ENCODE data around the gene MESP2.
"Not testable (repeated sequence)": the region's sequence is repeated elsewhere in the genome, so short reads cannot be mapped to it uniquely, and the experiment has no call there.

Gene MESP2

DNA sequence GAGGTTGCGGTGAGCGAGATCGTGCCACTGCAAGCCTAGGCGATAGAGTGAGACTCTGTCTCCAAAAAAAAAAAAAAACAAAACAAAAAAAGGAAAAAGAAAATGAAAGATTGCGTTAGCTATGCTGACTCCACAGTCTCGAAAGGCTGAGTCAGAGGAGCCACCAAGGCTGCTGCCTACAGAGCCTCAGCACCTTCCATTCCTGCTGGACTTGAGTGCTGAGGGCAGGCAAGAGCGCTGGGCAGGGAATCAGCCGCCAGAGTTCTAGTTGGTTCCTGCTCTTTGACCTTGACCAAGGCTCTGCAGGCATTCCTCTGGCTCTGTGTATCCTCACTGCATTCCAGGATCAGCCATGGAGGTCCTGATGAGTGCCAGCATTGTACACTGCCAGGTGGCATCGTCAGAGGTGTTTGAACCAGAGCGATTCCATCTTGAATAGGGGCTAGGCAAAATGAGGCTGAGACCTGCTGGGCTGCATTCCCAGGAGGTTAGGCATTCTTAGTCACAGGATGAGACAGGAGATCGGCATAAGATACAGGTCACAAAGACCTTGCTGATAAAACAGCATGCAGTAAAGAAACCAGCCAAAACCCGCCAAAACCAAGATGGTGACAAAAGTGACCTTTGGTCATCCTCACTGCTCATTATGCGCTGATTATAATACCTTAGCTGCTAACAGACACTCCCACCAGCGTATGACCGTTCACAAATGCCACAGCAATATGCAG is 5.9 kb downstream of the MESP2 start:
- peak; percentile 2 for DNase-seq

DNA sequence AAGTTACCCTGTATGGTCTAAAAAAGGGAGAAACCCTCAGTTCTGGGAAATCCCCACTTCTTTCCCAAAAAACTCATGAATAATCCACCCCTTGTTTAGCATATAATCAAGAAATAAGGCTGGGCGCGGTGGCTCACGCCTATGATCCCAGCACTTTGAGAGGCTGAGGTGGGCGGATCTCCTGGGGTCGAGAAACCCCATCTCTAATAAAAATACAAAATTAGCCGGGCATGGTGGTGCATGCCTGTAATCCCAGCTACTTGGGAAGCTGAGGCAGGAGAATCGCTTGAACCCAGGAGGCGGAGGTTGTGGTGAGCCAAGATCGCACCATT is 6.5 kb downstream of the MESP2 start:
- not testable (repeated sequence) for DNase-seq

DNA sequence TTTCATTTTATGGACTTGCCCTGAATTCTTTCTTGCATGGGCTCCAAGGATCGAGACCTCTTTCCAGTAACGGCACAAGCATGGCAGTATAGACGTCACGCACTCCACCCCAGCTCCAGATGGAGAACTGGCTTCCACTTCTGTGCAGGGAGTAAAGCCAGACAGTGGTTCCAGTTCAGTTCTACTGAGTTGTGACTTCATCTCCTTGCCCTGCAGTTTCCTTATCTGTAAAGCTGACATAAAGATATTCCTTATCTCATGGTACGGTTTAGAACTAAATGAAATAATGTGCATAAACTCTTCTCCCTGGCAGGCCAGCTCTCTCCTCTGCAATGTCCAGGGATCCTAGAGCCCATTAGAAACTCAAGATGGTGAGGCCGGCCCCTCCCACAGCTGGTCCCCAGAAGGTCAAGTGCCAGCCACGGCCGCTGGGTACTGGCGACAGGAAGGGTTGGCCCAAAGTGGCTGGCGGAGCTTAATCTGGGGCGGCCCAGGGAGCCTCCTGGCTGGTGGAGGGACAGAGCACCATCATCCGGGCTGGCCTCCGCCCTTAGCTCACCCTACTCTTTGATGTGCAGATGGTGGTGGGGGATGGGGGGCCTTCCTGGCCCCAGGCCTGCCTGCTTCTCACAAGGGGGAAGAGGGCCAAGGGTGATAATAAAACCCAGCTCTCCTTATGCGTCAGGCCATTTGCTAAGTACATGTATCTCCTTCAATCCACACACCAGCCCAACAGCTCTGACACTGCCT is 7.2 kb downstream of the MESP2 start:
- no peak for DNase-seq

DNA sequence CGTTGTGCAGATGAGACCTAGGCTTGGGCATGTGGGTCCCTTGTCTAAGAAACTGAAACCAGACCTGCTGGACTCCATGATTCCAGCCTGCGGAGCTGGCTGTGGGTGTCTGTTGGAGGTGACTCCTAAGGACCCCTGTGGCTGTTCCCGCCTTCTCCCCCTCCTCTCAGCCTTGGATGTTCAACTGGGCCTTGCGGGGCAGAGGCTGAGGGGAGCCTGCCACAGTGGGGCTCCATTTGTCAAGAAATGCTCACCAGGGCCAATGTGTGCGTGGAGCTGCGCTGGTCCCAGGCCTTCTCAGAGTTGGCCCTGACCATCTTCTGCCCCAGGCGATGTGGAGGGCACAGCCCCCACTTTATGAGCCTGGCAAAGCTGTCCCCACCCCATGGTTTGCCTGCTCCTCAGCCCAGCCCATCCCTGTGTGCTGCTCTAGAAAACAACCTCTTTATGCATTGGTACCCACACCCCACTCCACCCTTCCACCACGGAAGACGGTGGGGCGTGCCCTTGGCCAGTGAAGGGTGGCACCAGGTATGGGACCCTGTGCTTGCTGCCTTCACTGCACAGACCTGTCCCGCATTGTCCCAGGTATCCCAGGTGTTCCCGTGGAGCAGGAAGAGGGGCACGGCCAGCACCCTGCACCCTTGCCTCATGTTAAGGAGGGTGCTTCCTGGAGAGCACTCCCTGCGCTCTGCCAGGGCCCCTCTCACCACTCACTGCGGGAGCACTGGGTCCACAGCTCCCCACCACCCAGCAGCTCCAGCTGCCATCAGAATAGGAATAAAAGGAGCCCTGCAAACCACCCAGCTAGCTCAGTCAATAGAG is 7.9 kb downstream of the MESP2 start:
- no peak for DNase-seq

DNA sequence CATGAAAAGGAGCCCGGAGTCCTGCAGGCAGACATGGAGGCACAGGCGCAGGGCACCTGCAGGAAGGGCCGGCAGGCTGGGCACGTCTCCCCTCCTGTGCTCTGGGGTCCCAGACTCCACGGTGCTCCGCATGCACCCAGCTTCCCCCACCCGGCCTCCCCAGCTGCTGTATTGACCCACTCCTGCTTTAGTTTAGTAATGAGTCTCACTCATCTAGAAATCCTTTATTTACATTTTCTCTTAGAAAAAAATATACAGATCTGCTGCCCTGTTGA is 8.5 kb downstream of the MESP2 start:
- no peak for DNase-seq

DNA sequence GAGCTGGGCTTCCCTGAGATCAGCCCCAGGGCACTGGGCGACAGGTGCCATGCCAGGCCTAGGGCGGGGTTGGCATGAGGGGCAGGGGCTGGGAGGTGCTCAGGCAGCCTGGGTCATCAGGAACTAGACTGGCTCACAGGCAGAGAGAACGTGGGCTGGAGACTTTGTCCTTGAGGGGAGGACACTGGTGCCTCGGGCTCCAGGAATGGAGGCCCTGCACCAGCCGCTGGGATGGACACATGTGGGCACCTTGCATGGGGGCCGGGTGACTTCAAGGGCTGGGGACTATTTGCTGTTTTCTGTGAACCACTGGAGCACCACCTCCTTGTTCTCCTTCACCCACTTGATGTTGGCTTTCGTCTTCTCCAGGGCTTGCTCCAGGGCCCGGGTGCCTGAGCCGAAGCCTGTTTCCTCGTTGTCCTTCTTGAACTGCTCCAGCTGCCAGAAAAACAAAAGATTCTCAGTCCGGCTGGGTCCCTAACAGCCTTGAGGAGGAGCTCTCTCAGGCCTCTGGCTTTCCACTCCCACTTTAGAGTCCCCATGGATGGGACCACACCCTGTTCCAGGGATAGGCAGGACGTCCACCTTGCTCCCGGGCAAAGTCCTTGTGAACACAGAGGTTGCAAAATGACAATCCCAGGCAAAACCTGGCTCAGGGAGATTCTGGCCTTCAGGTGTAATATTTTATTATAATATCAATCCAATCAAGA is 9.1 kb downstream of the MESP2 start:
- DNase-seq: no peak

DNA sequence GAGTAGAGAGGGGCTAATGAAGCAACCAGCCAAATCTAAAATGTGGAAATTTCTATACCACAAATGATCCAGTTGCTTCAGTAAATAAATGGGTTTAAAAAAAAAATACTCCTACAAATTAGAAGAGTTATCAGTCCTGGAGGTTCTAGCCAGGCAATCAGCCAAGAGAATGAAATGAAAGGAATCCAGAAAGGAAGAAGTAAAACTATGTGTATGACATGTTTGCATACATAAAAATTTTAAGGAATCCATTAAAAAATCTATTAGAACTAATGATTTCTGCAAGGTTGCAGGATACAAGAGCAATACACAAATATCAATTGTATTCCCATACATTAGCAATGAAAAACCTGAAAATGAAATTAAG is 9.6 kb downstream of the MESP2 start:
- no peak for DNase-seq

DNA sequence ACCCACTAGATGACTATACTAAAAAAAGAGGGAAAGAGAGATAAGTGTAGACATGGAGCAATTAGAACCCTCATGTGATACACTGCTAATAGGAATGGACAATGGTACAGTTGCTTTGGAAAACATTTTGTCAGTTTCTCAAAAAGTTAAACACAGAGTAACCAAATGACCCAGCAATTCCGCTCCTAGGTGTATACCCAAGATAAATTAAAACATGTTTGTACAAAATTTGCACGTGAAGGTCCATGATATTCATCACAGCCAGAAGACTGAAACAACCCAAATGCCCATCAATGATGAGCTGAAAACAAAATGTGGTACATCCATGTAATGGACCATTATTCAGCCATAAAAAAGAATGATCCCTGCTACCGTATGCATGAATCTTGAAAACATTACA is 11.8 kb downstream of the MESP2 start:
- no peak for DNase-seq

DNA sequence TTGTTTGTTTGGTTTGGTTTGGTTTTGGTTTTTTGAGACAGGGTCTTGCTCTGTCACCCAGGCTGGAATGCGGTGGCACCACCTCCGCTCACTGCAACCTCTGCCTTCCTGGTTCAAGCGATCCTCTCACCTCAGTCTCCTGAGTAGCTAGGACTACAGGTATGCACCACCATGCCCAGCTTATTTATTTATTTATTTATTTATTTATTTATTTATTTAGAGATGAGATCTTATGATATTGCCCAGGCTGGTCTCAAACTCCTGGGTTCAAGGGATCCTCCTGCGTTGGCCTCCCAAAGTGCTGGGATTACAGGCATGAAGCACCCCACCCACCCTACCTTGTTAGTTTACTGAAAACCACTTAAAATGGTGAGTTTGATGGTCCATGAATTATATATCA is 12.5 kb downstream of the MESP2 start:
- not testable (repeated sequence) for DNase-seq

DNA sequence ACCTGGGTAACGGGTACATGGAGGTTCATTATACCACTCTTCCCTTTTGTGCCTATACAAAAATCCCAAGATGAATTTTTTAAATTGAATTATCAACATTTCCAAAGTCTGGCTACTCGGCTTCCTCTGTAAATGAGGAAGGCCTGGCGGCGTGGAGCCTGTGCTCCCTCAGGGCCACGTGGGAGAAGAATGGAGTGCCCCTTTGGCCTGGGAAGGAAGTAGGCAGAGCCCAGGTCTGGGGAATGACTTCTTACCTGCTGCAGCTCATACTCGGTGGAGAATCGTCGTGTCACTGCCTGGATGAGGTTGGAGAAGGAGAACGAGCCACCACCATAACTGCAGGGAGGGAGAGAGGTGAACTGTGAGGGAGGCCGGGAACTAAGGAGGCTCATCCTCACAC is 14.1 kb downstream of the MESP2 start:
- no peak for DNase-seq

DNA sequence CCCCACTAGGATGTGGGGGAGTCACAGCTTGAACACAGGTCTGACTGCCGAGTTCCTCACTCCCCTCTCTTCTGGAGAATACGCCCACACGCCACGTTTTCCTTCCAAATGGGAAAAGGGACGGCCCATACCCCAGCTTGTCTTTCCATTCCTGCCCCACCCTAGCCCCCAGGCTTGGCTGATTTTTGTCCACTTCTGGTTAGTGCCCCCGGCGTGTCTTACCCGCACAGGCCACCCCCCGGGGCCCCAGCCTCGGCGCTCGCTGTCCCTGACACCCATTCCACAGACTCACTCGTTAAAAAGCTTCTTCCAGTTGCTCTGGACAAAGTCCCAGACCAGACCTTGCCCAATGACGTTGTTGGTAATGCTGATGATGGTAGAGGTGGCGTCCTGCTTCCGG is 14.5 kb downstream of the MESP2 start:
- DNase-seq: no peak

DNA sequence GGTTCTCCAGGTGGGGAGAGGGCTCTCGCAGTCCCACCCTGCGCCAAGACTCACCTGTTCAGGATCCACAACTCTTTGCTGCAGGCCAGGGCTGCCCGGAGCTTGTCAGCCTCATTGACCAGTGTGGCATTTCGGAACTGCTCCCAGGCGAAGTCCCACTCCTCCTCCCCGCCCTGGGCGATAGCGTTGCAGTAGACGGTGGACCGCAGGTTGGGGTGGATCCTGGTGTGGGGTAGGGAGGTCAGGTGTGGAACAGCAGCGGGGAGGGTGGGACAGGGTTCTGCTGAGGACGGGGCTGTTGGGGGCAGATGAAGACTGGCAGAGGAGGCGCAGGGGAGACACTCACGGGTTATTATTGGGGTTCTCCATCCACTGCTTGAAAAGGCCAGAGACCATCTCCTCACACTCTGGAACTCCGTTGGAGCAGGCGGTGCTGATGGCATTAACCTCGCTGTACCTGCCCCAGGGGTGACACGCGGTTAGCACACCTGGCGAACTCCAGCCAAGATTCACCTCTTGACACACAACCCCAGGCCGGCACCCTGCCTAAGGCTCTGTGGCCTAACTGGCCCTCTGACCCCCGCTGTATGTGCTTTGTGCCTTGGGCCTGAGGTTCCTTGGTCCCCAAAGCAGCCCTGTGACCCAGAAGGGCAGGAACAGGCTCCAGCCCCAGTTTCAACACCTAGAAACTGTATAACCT is 16.1 kb downstream of the MESP2 start:
- no peak for DNase-seq

DNA sequence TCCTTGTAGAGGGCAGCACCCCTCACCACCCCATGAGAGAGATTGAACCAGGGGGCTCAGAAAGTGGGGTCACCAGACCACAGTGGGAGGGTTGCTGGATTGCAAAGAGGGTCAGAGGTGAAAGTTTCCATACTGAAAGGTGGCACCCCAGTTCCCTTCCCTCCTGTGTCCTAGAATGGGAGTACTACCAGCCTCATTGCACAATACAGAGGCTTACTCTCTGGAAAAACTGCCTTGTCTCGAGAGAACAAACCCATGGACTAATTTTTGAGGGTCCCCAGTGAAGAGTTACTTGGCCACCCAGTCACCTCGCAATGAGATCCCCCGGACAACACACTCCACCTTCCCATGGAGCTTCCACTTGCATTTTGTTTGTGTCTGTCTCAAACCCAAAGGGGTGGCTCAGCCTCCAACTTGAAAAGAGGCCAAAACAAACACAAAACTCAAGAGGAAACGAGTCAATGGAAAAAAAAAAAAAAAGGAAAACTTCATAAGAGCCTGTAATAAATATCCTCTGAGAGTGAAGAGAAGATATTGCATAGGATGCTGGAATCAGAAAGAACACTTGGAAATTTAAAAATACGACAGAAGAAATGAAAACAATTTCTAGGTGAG is 18.6 kb downstream of the MESP2 start:
- no peak for DNase-seq

DNA sequence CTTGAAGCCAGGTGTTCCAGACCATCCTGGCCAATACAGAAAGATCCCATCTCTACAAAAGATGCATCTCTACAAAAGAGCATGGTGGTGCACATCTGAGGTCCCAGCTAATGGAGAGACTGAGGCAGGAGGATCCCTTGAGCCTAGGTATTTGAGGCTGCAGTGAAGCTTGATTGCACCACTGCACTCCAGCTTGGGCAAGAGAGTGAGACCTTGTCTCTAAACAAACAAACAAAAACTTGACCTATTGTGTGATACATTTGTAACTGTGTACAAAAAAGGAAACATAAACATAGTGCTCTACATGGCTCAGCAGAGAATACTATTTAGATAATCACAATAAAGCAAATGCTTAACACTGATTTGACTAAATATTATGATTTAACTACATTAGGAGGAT is 19.9 kb downstream of the MESP2 start:
- no peak for DNase-seq

DNA sequence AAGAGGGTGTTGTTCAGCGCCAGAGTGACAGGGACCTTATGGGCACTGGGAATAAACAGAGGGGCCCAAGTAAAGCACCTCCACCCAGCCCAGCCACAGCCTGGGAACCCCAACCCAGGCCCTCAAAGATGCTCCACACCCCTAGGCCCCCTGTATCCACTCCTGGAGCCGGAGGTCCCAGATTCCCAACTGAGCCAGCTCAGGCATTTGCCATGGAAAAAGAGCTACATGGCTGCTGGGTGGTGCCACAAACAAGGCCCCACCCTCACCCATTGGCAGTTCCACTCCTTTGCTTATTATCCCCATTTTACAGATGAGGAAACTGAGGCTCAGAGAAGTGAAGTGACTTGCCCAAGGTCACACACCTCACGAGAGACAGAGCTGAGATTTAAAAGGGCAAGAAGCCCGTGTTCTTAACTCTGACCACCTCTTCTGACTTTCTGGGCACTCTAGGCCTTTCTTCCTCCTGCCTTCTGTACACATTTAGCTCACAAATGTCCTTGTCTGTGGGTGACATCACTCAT is 21.6 kb downstream of the MESP2 start:
- DNase-seq: no peak

DNA sequence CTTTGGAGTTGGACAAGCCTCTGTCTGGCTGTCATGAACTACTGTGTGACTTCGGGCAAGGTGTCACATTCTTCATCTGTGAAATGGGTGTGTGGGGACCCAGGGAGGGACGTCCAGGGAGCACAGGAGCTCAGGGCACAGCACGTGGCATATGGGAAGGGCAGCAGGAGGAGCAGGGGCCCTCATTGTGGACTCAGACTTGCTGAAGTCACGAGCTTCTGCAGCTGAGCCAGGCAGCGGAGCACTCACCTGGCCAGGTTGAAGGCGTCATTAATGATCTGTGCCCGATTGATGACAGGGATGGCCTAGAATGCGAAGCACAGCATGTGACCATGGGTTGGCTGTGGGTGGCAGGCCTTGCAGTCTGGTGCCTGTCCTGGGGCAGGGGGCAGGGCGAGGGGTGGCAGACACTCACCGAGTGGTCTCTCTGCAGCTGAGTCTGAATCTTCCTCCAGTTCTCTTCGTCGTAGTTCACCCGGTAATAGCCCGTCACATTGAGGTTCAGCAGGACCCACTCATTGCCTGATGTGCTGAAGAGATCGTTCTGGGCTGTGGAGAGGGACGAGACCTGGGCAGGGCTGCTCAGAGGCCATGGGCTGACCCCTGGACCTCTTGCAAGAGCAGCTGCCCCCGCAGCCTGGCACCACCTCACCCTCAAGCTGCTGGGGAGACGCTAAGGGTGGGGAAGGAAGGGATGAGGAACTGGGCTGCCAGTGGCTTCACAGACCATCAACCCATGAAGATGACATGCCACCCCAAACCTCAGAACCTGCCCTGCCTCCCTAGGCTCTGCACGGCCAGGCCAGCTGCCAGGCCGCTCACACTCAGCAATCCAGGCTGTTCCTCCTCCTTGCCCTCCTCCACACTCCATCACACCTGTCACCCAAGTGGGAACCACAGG is 23.1 kb downstream of the MESP2 start:
- DNase-seq: no peak

DNA sequence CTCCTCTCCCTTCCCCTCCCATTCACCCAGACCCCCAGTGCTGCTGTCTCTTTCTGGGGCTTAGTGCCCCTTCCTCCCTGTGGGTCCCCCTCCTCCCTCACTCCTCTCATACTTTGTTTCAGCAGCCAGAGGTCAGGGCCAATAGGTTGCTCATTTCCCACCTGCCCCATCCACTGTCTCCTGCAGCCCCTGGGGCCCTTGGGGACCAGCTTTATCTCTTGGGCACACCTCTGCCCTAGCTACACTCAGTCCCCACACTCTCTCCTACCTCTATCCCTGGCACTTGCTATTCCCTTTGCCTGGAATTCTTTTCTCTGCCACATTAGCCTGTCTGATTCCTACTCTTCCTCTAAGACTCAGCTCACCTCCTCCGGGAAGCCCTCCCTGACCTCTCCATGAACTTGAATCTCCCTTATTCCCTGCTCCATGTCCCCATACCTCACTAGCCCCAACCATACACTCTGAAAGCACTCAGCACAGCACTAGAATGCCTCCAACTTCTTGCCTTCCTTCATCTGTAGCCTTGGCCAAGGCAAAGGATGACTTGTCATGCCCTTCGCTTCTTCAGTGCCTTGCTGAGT is 23.9 kb downstream of the MESP2 start:
- no peak for DNase-seq

DNA sequence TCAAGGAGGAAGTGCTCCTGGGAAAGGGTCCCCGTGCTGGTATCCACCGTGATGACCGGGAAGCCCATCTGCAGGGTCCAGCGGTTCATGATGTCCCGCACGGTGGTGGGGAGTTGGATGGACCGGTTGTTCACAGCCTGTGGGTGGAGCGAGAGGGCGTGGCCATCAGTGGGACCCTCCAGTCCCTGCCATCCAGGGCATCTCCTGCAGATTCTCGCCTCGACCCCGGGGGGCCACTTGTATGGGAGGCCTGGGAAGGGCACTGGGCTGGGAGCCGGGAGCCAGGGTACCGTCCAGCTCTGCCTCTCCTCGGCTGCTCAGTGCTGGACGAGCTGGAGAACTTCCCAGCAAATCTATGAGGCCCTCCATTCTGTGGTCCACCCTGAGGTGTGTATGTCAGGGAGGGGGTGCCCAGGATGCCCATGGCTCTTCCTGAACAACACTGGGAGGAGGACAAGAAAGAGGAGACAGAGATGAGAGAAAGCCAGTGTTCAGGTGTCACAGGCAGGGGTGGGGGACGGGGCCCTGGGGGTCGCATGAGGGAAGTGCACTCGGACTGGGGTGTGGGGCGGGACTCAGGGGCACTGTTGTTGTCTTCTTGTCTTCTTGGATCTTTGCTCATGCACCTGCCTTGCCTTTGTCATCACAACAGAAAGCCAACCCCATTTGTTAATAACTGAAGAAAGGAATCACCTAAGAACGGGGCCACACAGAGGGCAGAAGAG is 25.5 kb downstream of the MESP2 start:
- no peak for DNase-seq

DNA sequence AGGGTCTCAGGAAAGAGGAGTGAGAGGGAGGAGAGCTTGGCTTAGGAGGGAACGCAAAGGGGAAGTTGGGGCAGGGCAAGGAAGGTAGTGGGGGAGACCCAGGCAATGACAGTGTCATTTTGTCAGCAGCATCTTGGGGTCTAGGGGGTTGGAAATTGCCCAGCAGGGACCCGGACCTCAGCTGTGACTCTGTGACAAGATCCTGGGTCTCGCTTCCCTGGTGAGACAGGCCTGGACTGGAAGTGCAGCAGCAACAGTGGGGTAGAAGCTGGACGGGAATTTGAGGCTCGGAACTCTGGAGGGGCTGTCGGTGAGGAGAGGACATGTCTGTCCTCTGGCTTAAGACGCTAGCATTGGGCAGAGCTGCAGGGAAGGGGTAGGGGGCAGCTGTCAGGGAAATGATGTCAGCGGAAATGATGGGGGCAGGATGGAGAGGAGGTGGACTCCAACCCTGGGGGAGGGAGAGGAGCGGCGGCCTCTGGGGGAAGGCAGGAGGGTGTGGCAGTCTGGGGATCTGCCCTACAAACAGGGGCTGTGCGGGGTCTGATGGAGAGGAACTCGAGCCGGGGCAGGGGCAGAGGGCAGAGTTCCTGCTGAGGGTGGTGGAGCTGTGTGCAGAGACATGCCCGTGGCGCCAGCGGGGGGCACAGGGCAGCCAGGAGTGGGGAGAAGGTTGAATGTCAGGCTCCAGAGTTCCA is 26.2 kb downstream of the MESP2 start:
- no peak for DNase-seq

Data from CD4-positive, alpha-beta T cell treated with Interleukin-21 for 1 hour (primary cell).